ENCODE measurements around the gene ABCC5. TPM values are rescaled to one million over a fixed set of nuclear protein-coding genes. Genes with fewer than 3 reads are reported as not detected.

Gene ABCC5
- total RNA-seq, 1 experiment from 2014 or later, result 37.6 TPM

- Histone ChIP-seq H3K4me2 (ENCODE audit: insufficient read depth, insufficient read length, low read length) (no peak overlapping the region), H2BK5ac (ENCODE audit: insufficient read length, low read length) (no peak overlapping the region), H4K20me1 (ENCODE audit: control insufficient read depth, insufficient read depth, insufficient read length) (no peaks in the 10 kb centered on the region), H3K23ac (ENCODE audit: insufficient read length, low read depth, low read length) (no peak overlapping the region), H3K9me3 (ENCODE audit: control insufficient read depth, low read depth, low read length) (no peaks in the 10 kb centered on the region), H2AFZ (ENCODE audit: low read length) (no peak overlapping the region), H2BK15ac (ENCODE audit: low read depth, low read length) (no peak overlapping the region), H2BK120ac (ENCODE audit: low read depth, low read length, poor library complexity, severe bottlenecking) (no peak overlapping the region), H3K14ac (ENCODE audit: insufficient read depth, low read length) (no peak overlapping the region), H3K4me1 (ENCODE audit: insufficient read depth, low read length) (no peaks in the 10 kb centered on the region), H3K9ac (ENCODE audit: extremely low read depth, insufficient read length, low read length) (no peak overlapping the region), H4K91ac (ENCODE audit: insufficient read length, low read depth, low read length) (no peak overlapping the region), H3K79me2 (ENCODE audit: insufficient read depth, low read length) (no peaks in the 10 kb centered on the region), H4K8ac (replicated peaks; ENCODE audit: insufficient read length, low read depth, low read length) (no peak overlapping the region), H4K5ac (ENCODE audit: insufficient read length, low read depth, low read length) (no peak overlapping the region), H3K4ac (ENCODE audit: low read depth, low read length) (no peak overlapping the region), H3K56ac (ENCODE audit: insufficient read length, low read depth, low read length) (no peak overlapping the region), H3K23me2 (ENCODE audit: insufficient read length, low read depth, low read length, poor library complexity, severe bottlenecking) (no peaks in the 10 kb centered on the region), H3K27me3 (ENCODE audit: insufficient read depth, low read length) (no peaks in the 10 kb centered on the region), H3K27ac (ENCODE audit: insufficient read length, low read depth, low read length) (no peak overlapping the region), H2BK12ac (ENCODE audit: insufficient read length, low read depth, low read length) (no peak overlapping the region), H3K79me1 (ENCODE audit: insufficient read depth, low read depth, low read length, poor library complexity, severe bottlenecking) (no peaks in the 10 kb centered on the region), H2BK20ac (ENCODE audit: low read depth, low read length, poor library complexity, severe bottlenecking) (no peak overlapping the region), H3T11ph (ENCODE audit: low read length) (no peak overlapping the region), H2AK5ac (ENCODE audit: insufficient read length, low read length) (no peak overlapping the region), H3K18ac (ENCODE audit: insufficient read length, low read depth, low read length) (no peak overlapping the region)
- Mint-ChIP-seq H3K27me3 (ENCODE audit: low read depth) (no peaks in the 10 kb centered on the region), H3K9me3 (no peaks in the 10 kb centered on the region), H3K4me3 (no peak overlapping the region), H3K36me3 (ENCODE audit: insufficient read depth in 1 of 3, low read depth in 3 of 3) (no peaks in the 10 kb centered on the region), H3K4me1 (peaks cover 5 to 8% of the 10 kb centered on the region in 2 experiments; a peak in 3 of 4 replicates), H3K27ac (peak overlapping the region in 1 of 3 experiments; percentile 57; a peak in 1 of 7 replicates)
- no peak for TF ChIP-seq CTCF (conservative IDR thresholded peaks at IDR 0.05)
- no peak for DNase-seq
- WGBS (ENCODE audit: extremely low coverage, insufficient read length, low lambda C conversion rate), result no CpG with 5 or more reads among the region's 7 CpGs
Observed at GRCh38 chr3:184059424-184059823, 41.7 kb upstream of the ABCC5 start.
